Stimulated activated CD4-positive, alpha-beta T cell treated with anti-CD3 and anti-CD28 coated beads, Interleukin-12 subunit alpha, Interleukin-12 subunit beta, amount 100 ng/mL, for 48 hours (primary cell): ENCODE data around the gene CGB2.
"Not testable (repeated sequence)": the region's sequence is repeated elsewhere in the genome, so short reads cannot be mapped to it uniquely, and the experiment has no call there.

Source experiments
- DNase-seq, 3 donors: peaks; one replicate each; pipeline ENCODE4 v3.0.0-alpha.2; 2020; ENCODE audit warnings: low read depth in 2 of 3, low spot score in 1 of 3

The CGB2 gene

GRCh38 chr19:49036815-49037214 lies 5.1 kb downstream of the CGB2 start, which contains the start of gene CGB1:
TSS of gene CGB1 (minus strand) at chr19:49036895. CDS start at chr19:49036711, 184 bp downstream.
- DNase-seq = peak; percentile 50 to 68 (median 64)

- not testable (repeated sequence) for DNase-seq
Observed at GRCh38 chr19:49038111-49038510, 6.4 kb downstream of the CGB2 start.

- DNase-seq = not testable (repeated sequence)
Observed at GRCh38 chr19:49038557-49039276, 7.0 kb downstream of the CGB2 start.

GRCh38 chr19:49039736-49040135 lies 8.0 kb downstream of the CGB2 start:
- not testable (repeated sequence) for DNase-seq

GRCh38 chr19:49042177-49042576 lies 10.5 kb downstream of the CGB2 start:
- no peak for DNase-seq

GRCh38 chr19:49042666-49043065 lies 11.0 kb downstream of the CGB2 start:
- DNase-seq = not testable (repeated sequence)

GRCh38 chr19:49043548-49043947 lies 11.9 kb downstream of the CGB2 start, which contains the start of gene CGB5:
TSS of gene CGB5 (plus strand) at chr19:49043848. CDS start at chr19:49044210, 362 bp downstream.
- DNase-seq = not testable (repeated sequence)

- not testable (repeated sequence) for DNase-seq
Observed at GRCh38 chr19:49049011-49049410, 17.3 kb downstream of the CGB2 start, which contains the start of gene CGB8. TSS of gene CGB8 (minus strand) at chr19:49049111. CDS start at chr19:49048739, 372 bp downstream.

- DNase-seq = not testable (repeated sequence)
Observed at GRCh38 chr19:49049834-49050233, 18.1 kb downstream of the CGB2 start.

GRCh38 chr19:49050376-49051033 lies 18.8 kb downstream of the CGB2 start:
- DNase-seq = not testable (repeated sequence)

- peak in 2 of 3 donors; percentile 35 to 45 for DNase-seq
Observed at GRCh38 chr19:49056101-49056901, 24.6 kb downstream of the CGB2 start.

- not testable (repeated sequence) for DNase-seq
Observed at GRCh38 chr19:49056902-49057596, 25.4 kb downstream of the CGB2 start.

- peak in 2 of 3 donors; percentile 30 to 35 for DNase-seq
Observed at GRCh38 chr19:49057636-49058234, 26.0 kb downstream of the CGB2 start, which contains the start of gene CGB7. TSS of gene CGB7 (minus strand) at chr19:49057749. CDS start at chr19:49055375, 2,374 bp downstream.

GRCh38 chr19:49058562-49058961 lies 26.9 kb downstream of the CGB2 start:
- peak in 2 of 3 donors; percentile 24 to 31 for DNase-seq

- DNase-seq = no peak
Observed at GRCh38 chr19:49059053-49059452, 27.4 kb downstream of the CGB2 start.

GRCh38 chr19:49061000-49061399 lies 29.3 kb downstream of the CGB2 start:
- DNase-seq = no peak

- DNase-seq = no peak
Observed at GRCh38 chr19:49061445-49061844, 29.8 kb downstream of the CGB2 start.

- no peak for DNase-seq
Observed at GRCh38 chr19:49064029-49064629, 32.4 kb downstream of the CGB2 start.

- no peak for DNase-seq
Observed at GRCh38 chr19:49064768-49065611, 33.3 kb downstream of the CGB2 start, which contains the start of gene NTF4. TSS of gene NTF4 (minus strand) at chr19:49064818. CDS start at chr19:49061997, 2,821 bp downstream.
